ENCODE results near the gene MSL3. TPM values are rescaled to one million over a fixed set of nuclear protein-coding genes. Genes with fewer than 3 reads are reported as not detected.
A peak's percentile ranks its signal among the peaks of the same experiment; 100 is the strongest.

The MSL3 gene
- polyA plus RNA-seq, 2 of the 4 experiments (the other 2 are of a cell fraction), result 32.4 to 51.7 TPM

DNA sequence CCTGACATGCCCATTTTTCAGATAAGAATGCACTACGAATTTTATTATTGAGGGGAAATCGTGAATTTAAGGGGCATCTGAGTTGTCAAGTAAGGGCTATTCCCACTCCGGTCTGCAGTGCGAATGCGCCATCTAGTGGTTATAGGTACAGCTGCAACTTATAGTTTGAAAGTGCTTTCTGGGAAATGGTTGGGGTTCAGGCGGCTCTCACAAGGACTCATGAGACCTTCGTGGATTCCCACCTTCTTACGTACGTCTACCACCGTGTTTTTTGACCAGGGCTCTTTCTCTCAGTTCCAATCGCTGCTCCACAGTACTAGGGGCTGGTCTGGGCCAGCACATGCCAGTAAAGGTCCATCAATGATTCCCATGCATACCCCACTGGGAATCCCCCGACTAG is 12.3 kb downstream of the MSL3 start:
- 6% methylated on average over 11 of the region's 12 CpGs for WGBS (ENCODE audit: missing lambda C conversion rate)
- no peaks in the 10 kb centered on the region for H3K9me3 ChIP-seq
- H3K4me2 ChIP-seq, result no peak overlapping the region
- FAIRE-seq (peak; percentile 56), ATAC-seq (peak; percentile 87 to 95; a peak in 5 of 6 replicates), DNase-seq (ENCODE audit: low read depth in 1 of 2, low spot score in 1 of 2) (peak; percentile 49 to 69)
- no peak overlapping the region for H3K27ac ChIP-seq
- TF ChIP-seq BHLHE40 (IDR thresholded peaks at IDR 0.05; ENCODE audit: low read depth, low read length) (no peak), TP53 (CRISPR knock-in tag; IDR thresholded peaks at IDR 0.05) (no peak), HOXB13 (CRISPR knock-in tag; IDR thresholded peaks at IDR 0.05; ENCODE audit: low read depth) (no peak), ZSCAN20 (CRISPR knock-in tag; IDR thresholded peaks at IDR 0.05) (no peak), MAZ (IDR thresholded peaks at IDR 0.05; ENCODE audit: borderline replicate concordance, low read depth, low read length) (no peak), JUNB (IDR thresholded peaks at IDR 0.05) (no peak), SMC3 (IDR thresholded peaks at IDR 0.05) (peak; percentile 48; the same call in 2 of the 3 replicates), CEBPB (IDR thresholded peaks at IDR 0.05) (no peak), CTCF (IDR thresholded peaks at IDR 0.05) (peak; percentile 82), CHD4 (IDR thresholded peaks at IDR 0.05; ENCODE audit: borderline replicate concordance) (no peak), EP300 (IDR thresholded peaks at IDR 0.05) (no peak), ZNF302 (CRISPR knock-in tag; IDR thresholded peaks at IDR 0.05) (no peak), CBX2 (IDR thresholded peaks at IDR 0.05; ENCODE audit: borderline replicate concordance, low read depth) (no peak), CHD2 (IDR thresholded peaks at IDR 0.05; ENCODE audit: low read length, partially characterized antibody) (no peak), KDM5A (IDR thresholded peaks at IDR 0.05) (no peak), RAD21 (conservative IDR thresholded peaks at IDR 0.05 in 1 of 2, IDR thresholded peaks at IDR 0.05 in 1 of 2) (peak; percentile 67 to 72; a peak in 4 of 5 replicates), MAFK (IDR thresholded peaks at IDR 0.05; ENCODE audit: partially characterized antibody) (no peak), NFE2L2 (conservative IDR thresholded peaks at IDR 0.05; ENCODE audit: low read length) (no peak), HEYL (CRISPR knock-in tag; IDR thresholded peaks at IDR 0.05) (no peak)
- TF ChIP-seq, protein P1, sequence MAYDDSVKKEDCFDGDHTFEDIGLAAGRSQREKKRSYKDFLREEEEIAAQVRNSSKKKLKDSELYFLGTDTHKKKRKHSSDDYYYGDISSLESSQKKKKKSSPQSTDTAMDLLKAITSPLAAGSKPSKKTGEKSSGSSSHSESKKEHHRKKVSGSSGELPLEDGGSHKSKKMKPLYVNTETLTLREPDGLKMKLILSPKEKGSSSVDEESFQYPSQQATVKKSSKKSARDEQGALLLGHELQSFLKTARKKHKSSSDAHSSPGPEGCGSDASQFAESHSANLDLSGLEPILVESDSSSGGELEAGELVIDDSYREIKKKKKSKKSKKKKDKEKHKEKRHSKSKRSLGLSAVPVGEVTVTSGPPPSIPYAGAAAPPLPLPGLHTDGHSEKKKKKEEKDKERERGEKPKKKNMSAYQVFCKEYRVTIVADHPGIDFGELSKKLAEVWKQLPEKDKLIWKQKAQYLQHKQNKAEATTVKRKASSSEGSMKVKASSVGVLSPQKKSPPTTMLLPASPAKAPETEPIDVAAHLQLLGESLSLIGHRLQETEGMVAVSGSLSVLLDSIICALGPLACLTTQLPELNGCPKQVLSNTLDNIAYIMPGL (CRISPR knock-in tag; IDR thresholded peaks at IDR 0.05; ENCODE audit: borderline replicate concordance), result no peak
- TF ChIP-seq, protein P2, sequence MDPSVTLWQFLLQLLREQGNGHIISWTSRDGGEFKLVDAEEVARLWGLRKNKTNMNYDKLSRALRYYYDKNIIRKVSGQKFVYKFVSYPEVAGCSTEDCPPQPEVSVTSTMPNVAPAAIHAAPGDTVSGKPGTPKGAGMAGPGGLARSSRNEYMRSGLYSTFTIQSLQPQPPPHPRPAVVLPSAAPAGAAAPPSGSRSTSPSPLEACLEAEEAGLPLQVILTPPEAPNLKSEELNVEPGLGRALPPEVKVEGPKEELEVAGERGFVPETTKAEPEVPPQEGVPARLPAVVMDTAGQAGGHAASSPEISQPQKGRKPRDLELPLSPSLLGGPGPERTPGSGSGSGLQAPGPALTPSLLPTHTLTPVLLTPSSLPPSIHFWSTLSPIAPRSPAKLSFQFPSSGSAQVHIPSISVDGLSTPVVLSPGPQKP (IDR thresholded peaks at IDR 0.05; ENCODE audit: low read depth, low read length), result no peak
- H3K4me1 ChIP-seq, result no peaks in the 10 kb centered on the region
- H3K4me3 ChIP-seq, result no peak overlapping the region
- ChIA-PET POLR2A (interaction anchor here (0.6 kb wide), 1 partner anchor 1017 kb away, joined by 5 read pairs; no protein-coding TSS in a partner anchor), CTCF (interaction anchor here (0.8 to 6.4 kb wide), 10 partner anchors 8 to 627 kb away, joined by 3 to 35 read pairs (median 4); partner anchors contain the start of gene MSL3)

DNA sequence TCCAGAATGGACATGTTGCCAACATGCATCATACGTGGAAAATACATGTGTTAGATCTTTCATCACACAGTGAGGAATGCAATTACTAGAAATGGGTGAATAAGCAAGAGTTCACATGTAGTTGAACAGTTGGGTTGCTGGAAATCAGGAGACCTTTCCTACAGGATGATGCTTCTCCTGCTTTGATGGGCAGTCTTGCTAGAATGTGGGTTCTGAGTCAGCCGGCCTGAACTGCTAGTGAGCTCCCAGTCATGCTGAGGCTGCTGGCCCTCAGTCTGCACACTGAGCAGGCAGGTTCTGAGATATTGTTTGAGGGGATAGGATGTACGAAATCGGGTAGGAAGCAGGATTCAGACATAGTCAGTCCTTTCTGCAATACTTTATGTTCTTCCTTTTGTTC is 20.2 kb downstream of the MSL3 start:
- Histone ChIP-seq H3K4me1 (no peaks in the 10 kb centered on the region), H3K4me2 (no peak overlapping the region), H3K4me3 (no peak overlapping the region), H3K9me3 (no peaks in the 10 kb centered on the region), H3K27ac (no peak overlapping the region)
- FAIRE-seq (no peak), DNase-seq (ENCODE audit: low read depth in 1 of 2, low spot score in 1 of 2) (no peak), ATAC-seq (no peak)
- CTCF ChIA-PET, result interaction anchor here (0.6 to 2.2 kb wide), 3 partner anchors 7 to 9 kb away, joined by 3 to 5 read pairs (median 3); no protein-coding TSS in a partner anchor
- POLR2A ChIA-PET, result no interaction called here
- WGBS (ENCODE audit: missing lambda C conversion rate), result 84% methylated on average over 4 of the region's 4 CpGs
- no peak for TF ChIP-seq POLR2AphosphoS2 (conservative IDR thresholded peaks at IDR 0.05; ENCODE audit: low read length)
- TF ChIP-seq E2F6 (IDR thresholded peaks at IDR 0.05; ENCODE audit: borderline replicate concordance, low read depth), result no peak
- TF ChIP-seq, protein P3, sequence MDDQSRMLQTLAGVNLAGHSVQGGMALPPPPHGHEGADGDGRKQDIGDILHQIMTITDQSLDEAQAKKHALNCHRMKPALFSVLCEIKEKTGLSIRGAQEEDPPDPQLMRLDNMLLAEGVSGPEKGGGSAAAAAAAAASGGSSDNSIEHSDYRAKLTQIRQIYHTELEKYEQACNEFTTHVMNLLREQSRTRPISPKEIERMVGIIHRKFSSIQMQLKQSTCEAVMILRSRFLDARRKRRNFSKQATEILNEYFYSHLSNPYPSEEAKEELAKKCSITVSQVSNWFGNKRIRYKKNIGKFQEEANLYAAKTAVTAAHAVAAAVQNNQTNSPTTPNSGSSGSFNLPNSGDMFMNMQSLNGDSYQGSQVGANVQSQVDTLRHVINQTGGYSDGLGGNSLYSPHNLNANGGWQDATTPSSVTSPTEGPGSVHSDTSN (IDR thresholded peaks at IDR 0.05), result no peak
- no peak for TF ChIP-seq POLR2A (IDR thresholded peaks at IDR 0.05; ENCODE audit: low read length)
- TF ChIP-seq SMC3 (IDR thresholded peaks at IDR 0.05), result no peak
- no peak for TF ChIP-seq EP300 (IDR thresholded peaks at IDR 0.05)
- no peak for TF ChIP-seq EHF (CRISPR knock-in tag; IDR thresholded peaks at IDR 0.05)
- no peak for TF ChIP-seq FOSB (CRISPR knock-in tag; IDR thresholded peaks at IDR 0.05)
- no peak for TF ChIP-seq CBX8 (IDR thresholded peaks at IDR 0.05)
- no peak for TF ChIP-seq RNF2 (IDR thresholded peaks at IDR 0.05; ENCODE audit: borderline replicate concordance, low read depth)
- no peak for TF ChIP-seq NR3C1 (IDR thresholded peaks at IDR 0.05)
